Right atrium auricular region (tissue), 2 donors: ENCODE measurements around the gene TTLL6. TPM values are rescaled to one million over a fixed set of nuclear protein-coding genes. Genes with fewer than 3 reads are reported as not detected.

Source experiments
- DNase-seq: peaks from one replicate; pipeline ENCODE4 v3.0.0-alpha.2; 2019; ENCODE audit warnings: low spot score
- H3K27ac ChIP-seq, 2 donors: fragments of 200-600 bp; sonication (generic); 1 replicate in 1 of 2; 2 replicates in 1 of 2; pipeline ENCODE4 v1.5.1; 2016 to 2019
- H3K27me3 ChIP-seq, 2 donors: fragments of 200-600 bp; sonication (generic); one replicate each; pipeline versions ENCODE4 v1.5.1 to v1.6.0; 2017 to 2019
- H3K36me3 ChIP-seq: fragments of 200-600 bp; sonication (generic); one replicate; pipeline ENCODE4 v1.5.1; 2016
- H3K4me1 ChIP-seq, 2 donors: fragments of 200-600 bp; sonication (generic); one replicate each; pipeline versions ENCODE4 v1.5.1 to v1.6.0; 2017 to 2019
- H3K4me3 ChIP-seq, 2 donors: fragments of 200-600 bp; sonication (generic); 1 replicate in 1 of 2; 2 replicates in 1 of 2; pipeline ENCODE4 v1.5.1; 2017 to 2019; ENCODE audit warnings: mild to moderate bottlenecking in 1 of 2, moderate library complexity in 1 of 2
- H3K9me3 ChIP-seq, 2 donors: fragments of 200-600 bp; sonication (generic); one replicate each; pipeline ENCODE4 v1.5.1; 2019
- total RNA-seq, 2 donors: library from RNA; depleted of rRNA; stranded (reverse); fragments of >200 nt; gene quantifications; one replicate each; pipeline ENCODE4 v1.1.0, GENCODE V29; 2016
- TF ChIP-seq, protein P1 (sequence below), 2 donors: fragments of 200-600 bp; sonication (generic); IDR thresholded peaks; one replicate each; pipeline ENCODE4 v1.5.1; 2019; ENCODE audit warnings: antibody characterized with exemption in 2 of 2

Gene TTLL6
- total RNA-seq, 2 donors from 2014 or later = not detected

GRCh38 chr17:48819466-48819865, 2.4 kb upstream of the TTLL6 start:
- no peaks in the 10 kb centered on the region for H3K27me3 ChIP-seq

GRCh38 chr17:48818361-48818841, 1.4 kb upstream of the TTLL6 start:
- no peaks in the 10 kb centered on the region for H3K9me3 ChIP-seq
- TF ChIP-seq, protein P1, sequence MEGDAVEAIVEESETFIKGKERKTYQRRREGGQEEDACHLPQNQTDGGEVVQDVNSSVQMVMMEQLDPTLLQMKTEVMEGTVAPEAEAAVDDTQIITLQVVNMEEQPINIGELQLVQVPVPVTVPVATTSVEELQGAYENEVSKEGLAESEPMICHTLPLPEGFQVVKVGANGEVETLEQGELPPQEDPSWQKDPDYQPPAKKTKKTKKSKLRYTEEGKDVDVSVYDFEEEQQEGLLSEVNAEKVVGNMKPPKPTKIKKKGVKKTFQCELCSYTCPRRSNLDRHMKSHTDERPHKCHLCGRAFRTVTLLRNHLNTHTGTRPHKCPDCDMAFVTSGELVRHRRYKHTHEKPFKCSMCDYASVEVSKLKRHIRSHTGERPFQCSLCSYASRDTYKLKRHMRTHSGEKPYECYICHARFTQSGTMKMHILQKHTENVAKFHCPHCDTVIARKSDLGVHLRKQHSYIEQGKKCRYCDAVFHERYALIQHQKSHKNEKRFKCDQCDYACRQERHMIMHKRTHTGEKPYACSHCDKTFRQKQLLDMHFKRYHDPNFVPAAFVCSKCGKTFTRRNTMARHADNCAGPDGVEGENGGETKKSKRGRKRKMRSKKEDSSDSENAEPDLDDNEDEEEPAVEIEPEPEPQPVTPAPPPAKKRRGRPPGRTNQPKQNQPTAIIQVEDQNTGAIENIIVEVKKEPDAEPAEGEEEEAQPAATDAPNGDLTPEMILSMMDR (IDR thresholded peaks at IDR 0.05) = no peak
- H3K27ac ChIP-seq = no peak overlapping the region
- no peak for DNase-seq
- no peak overlapping the region for H3K4me3 ChIP-seq
- peaks cover 0 to 13% of the 10 kb centered on the region in 2 donors for H3K4me1 ChIP-seq
- H3K27me3 ChIP-seq = no peaks in the 10 kb centered on the region
- no peaks in the 10 kb centered on the region for H3K36me3 ChIP-seq

More at GRCh38 chr17:48819466-48819865, 2.4 kb upstream of the TTLL6 start:
- H3K4me1 ChIP-seq = peaks cover 0 to 13% of the 10 kb centered on the region in 2 donors
- H3K9me3 ChIP-seq = no peaks in the 10 kb centered on the region
- no peak for DNase-seq
- TF ChIP-seq, protein P1 (IDR thresholded peaks at IDR 0.05) = no peak
- H3K4me3 ChIP-seq = no peak overlapping the region
- H3K36me3 ChIP-seq = no peaks in the 10 kb centered on the region
- H3K27ac ChIP-seq = no peak overlapping the region

GRCh38 chr17:48816438-48816773, 623 bp downstream of the TTLL6 start:
- Histone ChIP-seq H3K9me3 (no peaks in the 10 kb centered on the region), H3K4me1 (peaks cover 0 to 13% of the 10 kb centered on the region in 2 donors), H3K27ac (peak overlapping the region in 1 of 2 donors; percentile 39), H3K36me3 (no peaks in the 10 kb centered on the region), H3K4me3 (peak overlapping the region; percentile 31 to 53), H3K27me3 (no peaks in the 10 kb centered on the region)
- TF ChIP-seq, protein P1 (IDR thresholded peaks at IDR 0.05) = no peak
- DNase-seq = no peak

DNA sequence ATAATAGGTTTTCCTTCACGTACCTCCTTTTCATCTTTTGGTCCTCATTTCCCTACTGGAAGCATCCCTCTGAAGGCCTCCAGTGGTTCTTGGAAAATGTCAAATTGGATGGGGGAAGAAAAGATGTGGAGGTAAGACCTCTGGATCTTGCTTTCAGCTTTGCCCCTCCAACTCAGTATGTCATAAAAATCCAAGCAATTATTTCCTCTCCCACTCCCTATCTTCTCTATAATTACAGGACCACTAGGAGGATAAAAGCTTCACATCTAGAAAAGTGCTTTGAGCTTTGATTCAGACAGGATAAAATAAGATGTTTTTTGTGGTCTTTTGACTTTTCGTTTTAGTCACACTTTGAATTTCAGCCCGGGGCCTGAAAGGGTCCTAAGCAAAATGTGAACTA, 1.7 kb downstream of the TTLL6 start:
- Histone ChIP-seq H3K27ac (no peak overlapping the region), H3K4me3 (no peak overlapping the region), H3K9me3 (no peaks in the 10 kb centered on the region), H3K4me1 (peaks cover 0 to 13% of the 10 kb centered on the region in 2 donors), H3K36me3 (no peaks in the 10 kb centered on the region), H3K27me3 (no peaks in the 10 kb centered on the region)
- TF ChIP-seq, protein P1 (IDR thresholded peaks at IDR 0.05) = no peak
- DNase-seq = no peak

DNA sequence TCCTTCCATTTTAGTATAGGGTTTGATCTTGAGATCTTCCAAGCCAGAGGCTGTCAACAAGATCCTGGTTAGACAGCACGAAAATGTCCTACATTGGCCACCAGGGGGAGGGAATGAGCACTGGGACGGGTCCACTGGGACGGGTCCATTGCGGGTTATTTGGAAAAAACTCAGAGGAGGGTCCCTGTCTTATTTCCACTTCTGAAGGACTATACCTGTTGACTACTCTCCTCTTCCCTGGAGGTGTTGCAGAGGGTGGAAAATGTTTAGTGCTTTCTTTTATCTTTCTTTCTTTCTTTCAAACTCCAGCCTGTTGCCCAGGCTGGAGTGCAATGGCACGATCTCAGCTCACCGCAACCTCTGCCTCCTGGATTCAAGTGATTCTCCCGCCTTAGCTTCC, 2.5 kb downstream of the TTLL6 start:
- Histone ChIP-seq H3K36me3 (no peaks in the 10 kb centered on the region), H3K27ac (no peak overlapping the region), H3K27me3 (no peaks in the 10 kb centered on the region), H3K9me3 (no peaks in the 10 kb centered on the region), H3K4me1 (peaks cover 0 to 13% of the 10 kb centered on the region in 2 donors), H3K4me3 (no peak overlapping the region)
- TF ChIP-seq, protein P1 (IDR thresholded peaks at IDR 0.05) = peak; percentile 74 to 81
- DNase-seq = peak; percentile 70

DNA sequence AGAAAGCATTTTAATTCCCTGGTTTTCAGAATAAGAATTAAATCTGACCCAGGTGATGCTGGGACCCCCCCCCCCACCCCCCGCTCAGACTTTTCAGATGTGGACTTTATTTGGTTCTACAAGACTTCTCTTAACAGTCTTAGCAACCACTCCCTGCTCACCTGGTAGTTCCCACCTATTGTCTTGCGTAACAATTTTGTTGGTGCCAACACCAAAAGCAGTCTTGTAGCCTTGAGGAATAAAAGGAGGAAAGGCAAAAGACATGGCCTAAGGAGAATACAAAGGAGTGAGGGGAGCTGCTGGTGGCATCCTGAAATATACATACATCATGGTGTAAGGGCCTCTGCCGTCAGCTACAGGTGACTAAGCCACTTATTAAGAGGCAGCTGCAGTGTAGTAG, 5.0 kb downstream of the TTLL6 start:
- no peak for DNase-seq
- Histone ChIP-seq H3K4me3 (no peak overlapping the region), H3K36me3 (no peaks in the 10 kb centered on the region), H3K27ac (no peak overlapping the region), H3K27me3 (no peaks in the 10 kb centered on the region), H3K4me1 (peaks cover 0 to 8% of the 10 kb centered on the region in 2 donors), H3K9me3 (no peaks in the 10 kb centered on the region)
- TF ChIP-seq, protein P1 (IDR thresholded peaks at IDR 0.05) = no peak
